COLO829 (cell line): ENCODE measurements around the gene PRRG4.
"Not testable (repeated sequence)": the region's sequence is repeated elsewhere in the genome, so short reads cannot be mapped to it uniquely, and the experiment has no call there.

Source experiments
- DNase-seq: peaks from one replicate; pipeline ENCODE4 v3.0.0; 2012; ENCODE audit warnings: low spot score

Gene PRRG4

DNA sequence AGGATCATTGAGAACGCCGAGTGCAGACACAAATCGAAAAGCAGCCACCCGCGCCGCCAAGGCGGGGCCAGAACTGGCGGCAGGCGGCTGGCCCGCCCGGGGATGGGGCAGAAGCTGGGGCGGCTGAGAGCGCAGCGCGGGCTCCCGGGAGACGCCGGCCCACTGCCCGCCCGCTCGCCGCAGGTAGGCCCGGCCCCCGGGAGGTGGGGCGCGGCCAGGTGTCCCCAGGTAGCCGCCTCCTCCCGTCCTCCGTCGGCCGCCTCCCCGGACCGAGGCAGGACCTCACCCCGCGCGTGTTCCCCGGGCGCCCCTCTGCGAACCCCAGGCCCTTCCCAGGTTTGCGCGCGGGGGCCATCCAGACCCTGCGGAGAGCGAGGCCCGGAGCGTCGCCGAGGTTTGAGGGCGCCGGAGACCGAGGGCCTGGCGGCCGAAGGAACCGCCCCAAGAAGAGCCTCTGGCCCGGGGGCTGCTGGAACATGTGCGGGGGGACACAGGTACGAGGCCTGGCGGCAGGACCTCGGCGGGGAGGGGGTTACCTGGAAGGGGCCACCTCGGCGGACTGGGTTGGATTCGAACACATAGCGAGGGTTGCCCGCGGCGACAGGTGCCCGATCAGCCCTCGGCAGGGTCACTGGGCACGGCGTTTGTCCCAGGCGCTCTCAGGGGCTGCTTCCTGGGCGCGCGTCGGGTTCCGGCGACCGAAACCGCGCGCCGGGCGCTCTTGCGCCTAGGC is at the start of gene PRRG4:
PRRG4 (plus strand) TSS at position 248 of the 733 bp plus-strand sequence. CDS start 603 bp downstream, outside the sequence.
- peak; percentile 50 for DNase-seq

DNA sequence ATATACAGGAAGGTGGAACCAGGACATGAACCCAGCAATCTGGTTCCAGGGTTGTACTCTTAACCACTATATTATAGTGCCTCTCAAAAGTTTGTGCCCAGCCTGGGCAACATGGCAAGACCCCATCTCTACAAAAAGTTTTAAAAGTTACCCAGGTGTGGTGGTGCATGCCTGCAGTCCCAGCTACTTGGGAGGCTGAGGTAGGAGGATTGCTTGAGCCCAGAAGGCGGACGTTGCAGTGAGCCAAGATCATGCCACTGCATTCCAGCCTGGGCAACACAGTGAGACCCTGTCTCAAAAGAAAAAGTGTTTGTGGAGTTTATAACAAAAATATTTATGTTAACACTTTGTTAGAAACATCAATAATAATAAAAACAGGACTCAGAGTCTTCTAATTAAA is 48.9 kb upstream of the PRRG4 start:
- not testable (repeated sequence) for DNase-seq

DNA sequence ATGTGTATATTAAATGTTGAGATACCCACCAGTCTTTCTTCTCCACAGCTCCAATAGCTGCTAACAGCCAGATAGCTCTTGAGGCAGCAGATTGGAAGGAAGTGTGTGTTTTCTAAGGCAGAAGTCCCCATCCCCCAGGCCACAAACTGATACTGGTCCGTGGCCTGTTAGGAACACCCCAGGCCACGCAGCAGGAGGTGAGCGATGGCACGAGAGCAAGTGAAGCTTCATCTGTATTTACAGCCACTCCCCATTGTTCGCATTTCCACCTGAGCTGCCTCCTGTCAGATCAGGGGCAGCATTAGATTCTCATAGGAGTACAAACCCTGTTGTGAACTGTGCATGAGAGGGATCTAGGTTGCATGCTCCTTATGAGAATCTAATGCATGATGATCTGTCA is 48.0 kb upstream of the PRRG4 start:
- no peak for DNase-seq

DNA sequence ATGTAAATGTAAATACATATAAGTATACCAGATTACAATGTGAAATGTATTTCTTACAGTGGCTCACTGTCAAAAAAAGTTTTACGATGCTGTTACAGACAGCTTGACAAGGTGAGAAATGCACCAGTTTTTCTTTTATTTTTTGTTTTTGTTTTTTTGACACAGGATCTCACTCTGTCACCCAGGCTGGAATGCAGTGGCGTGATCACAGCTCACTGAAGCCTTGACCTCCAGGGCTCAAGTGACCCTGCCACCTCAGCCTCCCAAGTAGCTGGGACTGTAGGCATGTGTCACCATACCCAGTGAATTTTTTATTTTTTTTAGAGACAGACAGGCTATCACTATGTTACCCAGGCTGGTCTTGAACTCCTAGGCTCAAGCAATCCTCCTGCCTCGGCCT is 44.5 kb upstream of the PRRG4 start:
- no peak for DNase-seq

DNA sequence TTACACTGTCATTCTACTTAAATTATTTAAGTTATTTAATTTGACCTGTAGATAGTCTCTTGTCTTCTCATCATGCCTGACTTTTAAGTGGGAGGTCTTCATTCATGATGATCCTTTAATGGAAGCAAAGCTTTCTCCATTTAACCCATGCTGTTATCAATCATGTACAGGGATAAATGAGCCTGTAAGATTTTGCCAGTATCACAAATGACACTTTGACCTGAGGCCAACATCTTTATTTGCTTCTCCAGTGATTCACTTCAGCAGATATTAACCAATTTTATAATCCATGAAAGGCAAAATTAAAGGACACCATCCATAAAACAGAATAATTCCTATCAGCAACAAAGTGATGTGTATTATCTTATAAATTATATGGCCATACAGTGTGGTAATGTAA is 42.9 kb upstream of the PRRG4 start:
- DNase-seq: no peak

DNA sequence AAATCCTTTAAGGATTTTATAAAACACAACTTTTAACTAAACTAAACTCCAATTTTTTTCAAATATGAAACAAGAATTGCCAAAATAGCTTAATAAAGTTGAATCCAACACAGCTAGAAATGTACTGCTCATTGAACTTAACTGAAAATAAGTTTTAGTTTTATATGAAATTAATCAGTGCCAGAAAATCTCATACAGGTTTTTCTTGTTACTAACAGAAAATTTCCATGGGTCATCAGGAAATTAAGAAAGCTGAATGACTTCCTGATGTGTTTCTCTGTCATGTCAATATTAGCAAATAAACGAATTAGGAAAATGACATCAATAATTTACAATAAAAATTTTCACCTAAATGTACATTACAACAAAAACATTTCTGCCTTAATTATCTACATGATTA is 38.8 kb upstream of the PRRG4 start:
- no peak for DNase-seq

DNA sequence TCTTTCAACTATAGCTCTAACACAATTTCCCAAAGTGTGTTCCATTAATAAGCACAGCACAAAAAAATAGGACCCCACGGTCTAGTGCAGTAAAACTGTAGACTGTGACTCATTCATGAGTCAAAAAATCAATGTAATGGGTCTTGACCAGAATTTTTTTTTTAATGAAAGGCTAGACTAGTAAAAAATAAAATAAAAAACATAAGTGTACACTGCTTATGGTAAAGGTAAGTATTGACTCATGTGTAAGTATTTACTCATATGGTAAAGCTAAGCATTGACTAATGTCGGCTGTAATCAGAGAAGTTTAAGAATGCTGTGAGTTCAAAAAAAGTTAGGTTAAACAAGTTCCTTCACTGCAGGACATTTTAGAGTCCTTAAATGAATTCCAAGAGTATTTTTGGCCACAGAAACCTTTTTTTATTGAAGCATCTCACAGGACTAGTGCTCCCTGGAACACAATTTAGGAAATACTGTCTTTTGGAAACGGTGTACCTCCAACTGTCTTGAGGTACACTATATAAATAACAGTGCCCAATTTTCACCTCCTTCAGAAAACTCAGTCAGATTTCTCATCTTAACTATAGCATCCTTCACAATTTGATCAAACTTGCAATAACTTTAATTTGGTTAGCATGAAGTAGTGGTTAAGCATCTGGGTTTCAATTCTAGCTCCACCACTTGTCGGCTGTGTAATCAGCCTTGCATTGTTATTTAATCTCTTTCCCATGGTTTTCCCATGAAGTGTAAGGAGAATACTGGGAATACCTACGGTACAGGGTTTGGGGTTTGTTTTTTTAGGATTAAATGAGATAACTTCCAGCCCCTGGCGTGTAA is 37.4 kb upstream of the PRRG4 start:
- peak; percentile 10 for DNase-seq

DNA sequence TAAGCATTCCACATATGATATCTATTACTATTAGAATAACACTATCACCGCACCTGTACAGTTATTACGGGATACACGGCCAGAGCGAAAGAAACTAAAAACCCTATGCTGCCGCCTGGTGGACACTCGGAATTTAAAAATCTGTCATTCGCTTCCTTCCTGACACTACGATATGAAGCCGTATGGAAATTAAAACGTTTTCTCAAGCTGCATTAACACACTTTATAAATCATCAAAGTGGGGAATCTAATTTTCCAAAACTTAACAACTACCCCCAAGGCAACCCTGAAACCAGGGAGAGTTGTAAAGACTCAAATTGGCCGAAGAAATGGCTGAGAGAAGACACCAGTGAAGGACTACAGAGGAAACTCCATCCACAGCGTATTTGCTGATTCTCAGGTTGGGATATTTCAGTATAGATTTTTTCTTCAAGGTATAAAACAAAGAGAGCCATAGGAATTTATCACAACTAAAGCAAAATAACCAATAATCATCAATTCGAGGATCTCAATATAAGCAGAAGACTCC is 36.7 kb upstream of the PRRG4 start:
- DNase-seq: peak; percentile 48

DNA sequence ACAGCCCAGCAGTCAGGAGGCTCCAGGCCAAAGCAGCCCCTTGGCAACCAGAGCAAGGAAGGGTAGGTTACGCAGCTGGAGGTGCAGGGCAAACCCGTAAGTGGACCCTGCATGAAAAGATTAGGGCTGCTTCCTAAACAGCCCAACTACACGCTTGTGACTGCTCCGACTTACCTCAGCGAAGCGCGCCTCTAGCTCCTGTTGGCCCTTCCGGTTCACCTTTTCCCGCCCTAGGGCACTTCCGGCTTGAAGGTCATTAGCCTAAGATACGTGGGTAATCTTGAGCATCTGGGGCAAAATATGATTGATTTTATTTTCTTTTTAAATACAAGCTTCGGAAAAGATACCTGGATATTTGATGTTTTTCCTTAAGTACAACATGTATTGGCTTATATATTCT is 35.3 kb upstream of the PRRG4 start, which contains the start of gene CCDC73:
CCDC73 (minus strand) TSS at position 224 of the 400 bp plus-strand sequence. CDS start 34,419 bp downstream, outside the sequence.
- no peak for DNase-seq

DNA sequence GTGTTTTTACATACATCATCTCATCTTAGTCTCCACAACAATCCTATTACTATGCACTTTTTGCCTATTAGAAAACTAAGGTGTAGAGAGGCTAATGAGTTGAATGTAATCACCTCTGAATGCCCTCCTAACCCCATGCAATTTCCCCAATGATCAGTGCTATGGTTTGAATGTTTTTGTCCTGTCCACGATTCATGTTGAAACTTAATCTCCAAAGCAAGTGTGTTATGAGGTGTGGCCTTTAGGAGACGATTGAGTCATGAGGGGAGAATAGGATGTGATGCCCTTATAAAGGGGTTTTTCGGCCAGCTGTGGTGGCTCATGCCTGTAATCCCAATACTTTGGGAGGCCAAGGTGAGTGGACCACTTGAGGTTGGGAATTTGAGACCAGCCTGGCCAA is 33.3 kb upstream of the PRRG4 start:
- no peak for DNase-seq

DNA sequence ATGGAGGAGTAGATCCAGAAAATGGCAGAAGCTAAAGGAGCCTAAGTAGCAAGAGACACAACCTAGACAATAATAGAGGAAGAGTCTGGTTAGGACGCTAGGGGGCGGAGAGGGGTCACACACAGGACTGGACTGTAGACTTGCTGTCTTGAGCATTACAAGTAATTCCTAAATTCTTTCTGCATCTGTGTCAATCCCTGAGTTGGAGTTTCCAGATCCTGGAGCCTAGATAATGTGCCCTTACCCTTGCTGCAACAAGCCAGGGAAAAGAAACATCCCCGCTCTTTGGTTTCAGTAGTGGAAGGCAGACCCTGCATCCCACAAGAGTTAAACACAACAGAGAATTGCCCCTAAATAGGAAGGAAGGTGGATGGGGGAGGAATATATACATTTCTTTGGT is 20.4 kb upstream of the PRRG4 start:
- DNase-seq: peak; percentile 90

DNA sequence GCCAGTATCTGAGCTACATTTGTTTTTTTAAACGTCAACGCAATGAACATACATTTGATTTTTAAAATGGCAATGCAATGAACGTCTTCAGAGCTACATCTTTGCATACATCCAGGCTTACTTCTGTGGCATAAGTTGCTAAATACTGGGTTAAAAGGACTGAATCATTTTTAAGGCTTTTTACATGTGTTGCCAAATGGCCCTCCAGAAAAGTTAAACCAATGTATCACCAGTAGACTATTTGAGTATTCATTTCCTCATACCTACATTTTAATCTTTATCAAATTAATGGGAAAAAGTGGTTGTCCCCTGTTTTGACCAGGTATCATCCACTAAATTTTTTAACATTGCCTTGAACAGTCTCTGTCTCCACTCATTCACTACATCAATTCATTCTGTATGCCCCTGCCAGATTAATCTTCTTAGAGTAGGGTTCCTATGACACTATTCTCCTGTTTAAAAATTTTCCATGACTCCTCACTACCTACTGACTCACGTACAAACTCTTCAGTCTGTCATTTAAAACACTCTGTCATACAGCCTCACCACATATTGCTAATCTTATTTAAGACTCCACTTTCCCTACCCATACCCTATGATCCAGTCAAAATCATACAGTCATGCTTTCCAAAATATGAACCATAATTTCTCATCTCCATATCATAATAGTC is 12.4 kb upstream of the PRRG4 start:
- DNase-seq: no peak

DNA sequence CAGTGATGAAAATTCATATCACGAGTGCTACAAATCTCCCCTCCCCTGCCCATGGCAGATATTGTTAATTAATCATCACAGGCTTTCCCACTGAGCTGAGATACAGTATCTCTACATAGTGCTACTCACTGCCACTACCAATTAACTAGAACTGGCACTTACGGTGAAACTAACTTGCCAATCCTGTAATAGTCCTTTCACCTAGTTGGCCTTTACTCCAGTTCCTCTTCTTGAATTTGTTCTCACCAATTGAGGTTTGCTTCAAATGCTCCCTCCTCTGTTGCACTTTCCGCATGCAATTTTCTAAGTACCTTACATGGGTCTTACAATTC is 11.9 kb upstream of the PRRG4 start:
- no peak for DNase-seq

DNA sequence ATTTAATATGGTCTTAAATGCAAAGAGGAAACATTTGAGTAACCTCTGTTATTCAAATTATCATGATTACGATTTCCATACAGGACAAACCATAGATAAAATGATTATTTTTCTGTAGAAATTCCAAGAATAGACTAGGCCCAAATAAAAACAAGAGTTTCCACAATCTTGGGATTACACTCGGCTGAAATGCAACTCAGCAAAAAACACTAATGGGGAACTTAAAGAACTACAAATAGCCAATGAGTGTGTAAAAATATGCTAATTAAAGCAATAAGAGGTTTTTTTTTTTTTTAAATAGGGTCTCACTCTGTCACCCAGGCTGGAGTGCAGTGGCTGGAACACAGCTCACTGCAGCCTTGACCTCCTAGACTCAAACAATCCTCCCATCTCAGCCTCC is 10.5 kb upstream of the PRRG4 start:
- DNase-seq: no peak

DNA sequence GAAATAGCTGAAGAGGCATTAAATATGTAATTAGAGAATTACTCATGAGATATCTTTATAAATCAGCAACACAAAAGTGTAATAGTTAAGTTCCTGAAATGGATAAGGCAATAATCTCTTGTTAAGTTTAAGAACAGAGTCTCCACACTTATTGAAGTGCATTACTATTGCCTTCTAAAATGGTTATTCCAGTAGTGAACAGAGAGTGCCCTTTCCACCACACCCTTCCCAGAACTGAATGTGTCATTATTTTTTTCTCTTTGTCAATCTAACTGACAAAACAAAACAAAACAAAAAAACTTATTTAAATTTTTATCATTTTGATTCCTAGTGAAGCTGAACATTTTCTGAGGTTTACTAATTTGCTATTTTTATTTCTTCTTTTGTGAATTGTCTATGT is 9.2 kb upstream of the PRRG4 start:
- DNase-seq: no peak

DNA sequence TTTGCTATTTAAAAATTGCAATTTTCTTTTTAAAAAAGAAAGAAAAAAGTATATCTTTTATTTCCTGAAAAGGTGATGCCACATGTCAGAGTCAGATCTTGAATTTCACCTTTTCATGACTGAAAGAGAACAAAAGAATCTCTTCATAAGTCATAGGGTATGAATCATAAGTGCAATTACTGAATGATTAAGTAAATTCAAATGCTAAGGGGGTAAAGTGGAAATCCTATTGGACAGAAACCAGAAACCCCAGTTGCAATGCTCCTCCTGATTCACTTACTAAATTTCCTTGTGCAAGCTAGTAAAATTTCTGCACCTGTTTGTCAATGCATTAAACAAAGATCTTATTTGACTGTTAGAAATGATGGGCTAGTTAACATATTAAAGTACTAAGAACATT is 8.2 kb upstream of the PRRG4 start:
- peak; percentile 53 for DNase-seq

DNA sequence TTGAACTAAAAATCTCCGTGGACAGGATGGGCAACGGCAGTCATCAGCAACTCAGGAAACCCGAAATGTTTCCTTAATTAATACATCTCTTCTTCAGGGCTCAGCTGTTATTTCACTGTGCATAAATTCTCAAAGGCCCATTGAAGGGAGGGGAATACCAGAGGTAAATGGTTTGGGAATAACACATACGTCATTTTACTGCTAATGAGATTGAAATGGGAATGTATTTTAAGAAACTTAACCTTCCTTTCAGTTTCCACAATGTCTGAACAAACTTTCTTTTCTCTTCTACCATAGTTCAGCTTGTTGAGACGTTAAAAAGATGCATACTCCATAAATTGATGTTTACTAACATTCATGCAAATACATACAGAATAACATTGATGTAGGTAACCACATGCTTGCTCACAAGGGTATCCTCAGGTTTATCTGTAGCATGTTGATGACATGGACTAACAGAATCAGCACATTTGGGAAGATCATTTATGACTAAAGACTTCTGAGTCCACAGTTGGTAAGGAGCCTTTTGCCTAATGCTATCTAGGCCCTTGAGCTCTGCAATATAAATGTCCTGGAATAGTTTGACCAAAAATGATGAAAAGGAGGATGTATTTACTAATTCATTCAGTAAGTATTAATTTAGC is 7.7 kb upstream of the PRRG4 start:
- no peak for DNase-seq

DNA sequence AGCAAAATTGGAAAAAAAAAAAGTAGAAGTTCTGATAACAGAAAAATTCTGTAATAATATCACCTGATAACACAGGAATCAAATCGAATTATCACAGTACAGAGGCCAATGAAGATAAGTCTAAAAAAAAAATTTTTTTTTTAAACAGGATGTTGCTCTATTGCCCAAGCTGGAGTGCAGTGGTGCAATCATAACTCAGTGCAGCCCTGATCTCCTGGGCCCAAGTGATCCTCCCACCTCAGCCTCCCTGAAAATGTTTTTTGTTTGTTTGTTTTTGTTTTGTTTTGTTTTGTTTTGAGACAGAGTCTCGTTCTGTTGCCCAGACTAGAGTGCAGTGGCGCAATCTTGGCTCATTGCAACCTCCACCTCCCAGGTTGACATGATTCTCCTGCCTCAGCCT is 6.1 kb upstream of the PRRG4 start:
- not testable (repeated sequence) for DNase-seq

DNA sequence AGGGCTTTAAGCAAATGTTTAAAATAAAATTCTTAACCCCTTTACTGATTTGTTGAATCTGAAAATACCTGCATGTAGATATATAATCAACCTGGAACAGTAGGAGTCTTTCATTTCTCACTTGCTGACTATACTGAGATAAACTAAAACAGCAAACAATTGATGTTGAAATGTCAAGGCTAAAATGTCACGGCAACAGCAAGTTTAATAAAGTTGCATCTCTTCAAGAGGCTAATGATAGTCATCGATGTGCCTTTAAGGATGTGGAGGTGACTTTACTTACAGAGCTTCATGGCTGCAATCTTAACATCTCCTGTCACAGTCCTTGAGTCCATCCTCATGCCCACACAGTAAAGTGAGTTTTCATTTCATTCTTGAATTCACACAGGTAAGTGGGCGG is 3.6 kb upstream of the PRRG4 start:
- DNase-seq: no peak

DNA sequence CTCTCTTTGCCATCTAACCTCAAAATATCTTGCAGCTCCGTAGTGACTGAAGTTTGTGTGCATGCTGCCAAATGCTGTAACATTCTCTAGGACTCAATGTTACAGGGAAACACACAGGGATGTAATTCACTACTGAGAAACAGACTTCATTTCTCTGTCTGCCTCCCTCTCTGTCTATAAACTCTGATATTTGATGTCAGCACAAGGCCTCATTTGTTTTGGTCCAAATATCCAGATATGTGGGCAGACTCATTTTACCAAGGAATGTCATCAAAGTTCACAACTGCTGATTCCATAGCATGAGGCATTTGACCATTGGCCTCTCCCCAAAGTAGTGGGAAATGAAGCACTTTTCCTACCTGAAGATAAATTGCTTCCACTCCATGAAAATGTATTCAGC is 2.5 kb upstream of the PRRG4 start:
- peak; percentile 58 for DNase-seq

DNA sequence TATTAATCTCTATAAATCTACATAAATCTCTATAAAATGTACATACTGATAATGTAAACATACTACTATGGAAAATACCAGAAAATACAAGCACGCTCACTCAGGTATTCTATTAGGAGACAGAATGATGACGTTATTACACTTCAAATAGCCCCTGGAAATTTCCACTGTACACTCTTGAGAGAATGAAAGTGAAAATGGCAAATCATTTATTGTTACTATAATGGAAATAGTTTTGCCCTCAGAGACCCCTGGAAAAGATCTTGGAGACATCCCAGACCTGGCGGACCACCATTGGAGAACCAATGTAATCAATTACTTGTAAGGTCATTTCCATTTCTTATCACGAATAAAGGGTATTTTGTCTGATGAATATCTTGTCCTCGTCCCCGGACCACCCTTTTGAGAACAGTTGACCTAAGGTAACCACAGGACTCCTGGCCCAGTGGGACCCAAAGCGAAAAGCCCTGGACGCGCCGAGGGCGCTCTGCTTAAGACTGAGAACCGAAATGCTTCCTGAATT is 509 bp upstream of the PRRG4 start:
- no peak for DNase-seq

DNA sequence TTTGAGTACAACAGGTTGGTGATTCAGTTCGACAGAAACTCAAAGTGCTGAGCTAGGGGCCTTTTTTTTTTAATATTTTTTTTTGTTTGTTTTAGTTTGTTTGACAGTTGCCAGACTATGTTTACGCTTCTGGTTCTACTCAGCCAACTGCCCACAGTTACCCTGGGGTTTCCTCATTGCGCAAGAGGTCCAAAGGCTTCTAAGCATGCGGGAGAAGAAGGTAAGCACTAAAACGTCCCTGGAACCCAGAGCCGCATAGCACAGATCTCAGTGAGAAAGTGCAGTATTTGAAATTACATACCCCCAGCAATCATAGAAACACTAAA is 649 bp downstream of the PRRG4 start:
- DNase-seq: no peak
